SJSA1 (cell line): ENCODE measurements around the gene PNRC1. TPM values are rescaled to one million over a fixed set of nuclear protein-coding genes. Genes with fewer than 3 reads are reported as not detected.
"Not testable (repeated sequence)": the region's sequence is repeated elsewhere in the genome, so short reads cannot be mapped to it uniquely, and the experiment has no call there.

Experiments used
- DNase-seq, 2 experiments: peaks; one replicate each; pipeline ENCODE4 v3.0.0-alpha.2; 2015 to 2020; ENCODE audit warnings: low spot score in 2 of 2, low read depth in 1 of 2
- H3K27ac ChIP-seq: fragments of 250-450 bp; sonication (Bioruptor Pico); 2 replicates; pipeline ENCODE4 v1.5.1; 2020; ENCODE audit warnings: mild to moderate bottlenecking, moderate library complexity
- H3K27me3 ChIP-seq: fragments of 250-450 bp; sonication (Bioruptor Pico); replicated peaks from 2 replicates; pipeline ENCODE4 v1.5.1; 2020; ENCODE audit warnings: mild to moderate bottlenecking, moderate library complexity
- H3K36me3 ChIP-seq: fragments of 250-450 bp; sonication (Bioruptor Pico); 2 replicates; pipeline ENCODE4 v1.5.1; 2020; ENCODE audit warnings: mild to moderate bottlenecking
- H3K4me1 ChIP-seq: fragments of 250-450 bp; sonication (Bioruptor Pico); replicated peaks from 2 replicates; pipeline ENCODE4 v1.6.1; 2021; ENCODE audit warnings: mild to moderate bottlenecking
- H3K4me3 ChIP-seq: fragments of 250-450 bp; sonication (Bioruptor Pico); 2 replicates; pipeline ENCODE4 v1.5.1; 2020; ENCODE audit warnings: mild to moderate bottlenecking
- H3K9me3 ChIP-seq: fragments of 250-450 bp; sonication (Bioruptor Pico); replicated peaks from 2 replicates; pipeline ENCODE4 v1.5.1; 2020; ENCODE audit warnings: mild to moderate bottlenecking
- total RNA-seq: library from RNA; depleted of rRNA; stranded (reverse); fragments of >200 nt; shearing (Covaris generic); gene quantifications from 2 replicates; pipeline ENCODE4 v1.2.3, GENCODE V29; 2014

Gene PNRC1
- total RNA-seq, 1 experiment from 2014 or later = 21.6 TPM

GRCh38 chr6:89100114-89100513 is 19.6 kb downstream of the PNRC1 start:
- H3K27me3 ChIP-seq = no peaks in the 10 kb centered on the region
- DNase-seq = no peak
- H3K36me3 ChIP-seq = no peaks in the 10 kb centered on the region
- no peaks in the 10 kb centered on the region for H3K4me1 ChIP-seq
- H3K4me3 ChIP-seq = no peak overlapping the region
- H3K27ac ChIP-seq = no peak overlapping the region
- H3K9me3 ChIP-seq = no peaks in the 10 kb centered on the region

GRCh38 chr6:89110284-89110683 is 29.7 kb downstream of the PNRC1 start:
- Histone ChIP-seq H3K9me3 (no peaks in the 10 kb centered on the region), H3K4me1 (no peaks in the 10 kb centered on the region), H3K27me3 (no peaks in the 10 kb centered on the region), H3K27ac (no peak overlapping the region), H3K36me3 (no peaks in the 10 kb centered on the region), H3K4me3 (no peak overlapping the region)
- no peak for DNase-seq

GRCh38 chr6:89111933-89112332 is 31.4 kb downstream of the PNRC1 start:
- Histone ChIP-seq H3K27ac (no peak overlapping the region), H3K36me3 (no peaks in the 10 kb centered on the region), H3K27me3 (peaks cover 8% of the 10 kb centered on the region; the same call in 1 of the 2 replicates), H3K4me1 (peaks cover under 1% of the 10 kb centered on the region; the same call in 1 of the 2 replicates), H3K9me3 (no peaks in the 10 kb centered on the region), H3K4me3 (no peak overlapping the region)
- DNase-seq = no peak

GRCh38 chr6:89116702-89117101 is 36.2 kb downstream of the PNRC1 start:
- H3K27ac ChIP-seq = no peak overlapping the region
- H3K4me3 ChIP-seq = no peak overlapping the region; the same call in 1 of the 2 replicates
- no peaks in the 10 kb centered on the region for H3K9me3 ChIP-seq
- peaks cover 16% of the 10 kb centered on the region for H3K27me3 ChIP-seq
- DNase-seq = no peak
- peaks cover 8% of the 10 kb centered on the region for H3K4me1 ChIP-seq
- H3K36me3 ChIP-seq = 0 out of 2 replicates have a peak, but pooled peaks cover 5% of the 10 kb centered on the region

GRCh38 chr6:89117211-89118108 is 36.9 kb downstream of the PNRC1 start, which contains the start of gene SRSF12:
SRSF12 (minus strand) TSS chr6:89118071; CDS start chr6:89117887, 184 bp downstream.
- Histone ChIP-seq H3K4me3 (peak within 1 kb of the TSS; percentile 58), H3K27me3 (peaks cover 16% of the 10 kb centered on the region), H3K4me1 (peaks cover 8% of the 10 kb centered on the region), H3K9me3 (no peaks in the 10 kb centered on the region), H3K27ac (no peak within 1 kb of the TSS), H3K36me3 (0 out of 2 replicates have a peak, but pooled peaks cover 5% of the 10 kb centered on the region)
- DNase-seq = peak in 1 of 2 experiments; percentile 50

GRCh38 chr6:89118931-89119330 is 38.4 kb downstream of the PNRC1 start:
- Histone ChIP-seq H3K27ac (no peak overlapping the region), H3K9me3 (no peaks in the 10 kb centered on the region), H3K27me3 (peaks cover 16% of the 10 kb centered on the region), H3K4me1 (peaks cover 8% of the 10 kb centered on the region), H3K4me3 (no peak overlapping the region), H3K36me3 (0 out of 2 replicates have a peak, but pooled peaks cover 5% of the 10 kb centered on the region)
- no peak for DNase-seq

GRCh38 chr6:89120371-89120770 is 39.8 kb downstream of the PNRC1 start:
- no peak for DNase-seq

GRCh38 chr6:89121934-89122333 is 41.4 kb downstream of the PNRC1 start:
- Histone ChIP-seq H3K27ac (no peak overlapping the region), H3K4me1 (peaks cover 8% of the 10 kb centered on the region), H3K9me3 (no peaks in the 10 kb centered on the region), H3K27me3 (peaks cover 8% of the 10 kb centered on the region; the same call in 1 of the 2 replicates), H3K36me3 (0 out of 2 replicates have a peak, but pooled peaks cover 5% of the 10 kb centered on the region), H3K4me3 (no peak overlapping the region)
- no peak for DNase-seq

More at GRCh38 chr6:89120371-89120770, 39.8 kb downstream of the PNRC1 start:
- H3K4me3 ChIP-seq = no peak overlapping the region
- H3K9me3 ChIP-seq = no peaks in the 10 kb centered on the region
- peaks cover 8% of the 10 kb centered on the region for H3K4me1 ChIP-seq
- H3K27ac ChIP-seq = no peak overlapping the region
- H3K36me3 ChIP-seq = 0 out of 2 replicates have a peak, but pooled peaks cover 5% of the 10 kb centered on the region
- peaks cover 16% of the 10 kb centered on the region for H3K27me3 ChIP-seq

- Histone ChIP-seq H3K27ac (no peak overlapping the region), H3K36me3 (0 out of 2 replicates have a peak, but pooled peaks cover under 1% of the 10 kb centered on the region), H3K4me1 (peaks cover under 1% of the 10 kb centered on the region), H3K27me3 (peaks cover 1% of the 10 kb centered on the region; the same call in 1 of the 2 replicates), H3K9me3 (no peaks in the 10 kb centered on the region), H3K4me3 (no peak overlapping the region)
- DNase-seq = peak in 1 of 2 experiments; percentile 23
These were observed 42.1 kb downstream of the PNRC1 start for GRCh38 chr6:89122625-89123024.

GRCh38 chr6:89128256-89128671 is 47.7 kb downstream of the PNRC1 start:
- not testable (repeated sequence) for H3K36me3 ChIP-seq, H3K9me3 ChIP-seq, H3K4me3 ChIP-seq, H3K27ac ChIP-seq, H3K27me3 ChIP-seq, H3K4me1 ChIP-seq, DNase-seq

- H3K4me1 ChIP-seq = no peaks in the 10 kb centered on the region
- H3K36me3 ChIP-seq = no peaks in the 10 kb centered on the region
- no peak overlapping the region for H3K4me3 ChIP-seq
- DNase-seq = no peak
- no peaks in the 10 kb centered on the region for H3K27me3 ChIP-seq
- H3K9me3 ChIP-seq = no peaks in the 10 kb centered on the region
- H3K27ac ChIP-seq = no peak overlapping the region
These were observed 51.0 kb downstream of the PNRC1 start for GRCh38 chr6:89131599-89131998.

- no peak overlapping the region for H3K27ac ChIP-seq
- no peak overlapping the region for H3K4me3 ChIP-seq
- no peaks in the 10 kb centered on the region for H3K9me3 ChIP-seq
- no peaks in the 10 kb centered on the region for H3K36me3 ChIP-seq
- DNase-seq = no peak
- no peaks in the 10 kb centered on the region for H3K27me3 ChIP-seq
- no peaks in the 10 kb centered on the region for H3K4me1 ChIP-seq
These were observed 51.5 kb downstream of the PNRC1 start for GRCh38 chr6:89132057-89132456.

- no peaks in the 10 kb centered on the region for H3K36me3 ChIP-seq
- no peaks in the 10 kb centered on the region for H3K9me3 ChIP-seq
- no peak overlapping the region for H3K27ac ChIP-seq
- H3K4me3 ChIP-seq = no peak overlapping the region
- DNase-seq = no peak
- H3K4me1 ChIP-seq = peaks cover 8% of the 10 kb centered on the region
- H3K27me3 ChIP-seq = no peaks in the 10 kb centered on the region
These were observed 53.4 kb downstream of the PNRC1 start for GRCh38 chr6:89133981-89134380.

GRCh38 chr6:89134723-89135122 is 54.2 kb downstream of the PNRC1 start:
- Histone ChIP-seq H3K4me1 (peaks cover 16% of the 10 kb centered on the region), H3K9me3 (no peaks in the 10 kb centered on the region), H3K4me3 (no peak overlapping the region), H3K27ac (no peak overlapping the region), H3K27me3 (no peaks in the 10 kb centered on the region), H3K36me3 (no peaks in the 10 kb centered on the region)
- no peak for DNase-seq
